ENCODE results near the gene MEI4. TPM values are rescaled to one million over a fixed set of nuclear protein-coding genes. Genes with fewer than 3 reads are reported as not detected.
"Not testable (repeated sequence)": the region's sequence is repeated elsewhere in the genome, so short reads cannot be mapped to it uniquely, and the experiment has no call there.

MEI4 gene
- polyA plus RNA-seq, 10 donors, result 0.05 to 0.24 (median 0.09) TPM; not detected in 3

GRCh38 chr6:77678048-77678447 is 25.2 kb downstream of the MEI4 start:
- DNase-seq, result peak; percentile 5 to 23 (median 6)

- no peak for DNase-seq
Observed at GRCh38 chr6:77683515-77683914, 30.7 kb downstream of the MEI4 start.

GRCh38 chr6:77686931-77687330 is 34.1 kb downstream of the MEI4 start:
- peak; percentile 7 to 47 (median 27) for DNase-seq

DNA sequence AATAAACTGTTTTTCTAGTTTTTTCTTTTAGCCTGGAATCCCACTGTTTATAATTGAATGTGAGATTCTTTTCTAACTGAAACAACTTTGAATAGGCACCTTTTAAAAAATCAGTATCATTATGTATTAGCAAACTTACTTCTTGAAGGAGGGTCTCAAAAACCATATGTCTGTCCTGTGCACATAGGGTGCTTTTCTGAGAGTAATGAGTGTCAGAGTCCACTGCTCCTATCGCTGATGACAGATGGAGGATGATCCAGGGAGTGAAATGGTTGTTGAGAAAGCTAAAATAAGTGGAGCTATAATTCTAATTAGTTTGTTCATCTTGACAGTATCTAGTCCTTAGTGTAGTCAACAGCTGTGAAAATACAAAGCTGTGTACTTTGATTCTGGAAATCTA is 35.8 kb downstream of the MEI4 start:
- DNase-seq, result no peak

DNA sequence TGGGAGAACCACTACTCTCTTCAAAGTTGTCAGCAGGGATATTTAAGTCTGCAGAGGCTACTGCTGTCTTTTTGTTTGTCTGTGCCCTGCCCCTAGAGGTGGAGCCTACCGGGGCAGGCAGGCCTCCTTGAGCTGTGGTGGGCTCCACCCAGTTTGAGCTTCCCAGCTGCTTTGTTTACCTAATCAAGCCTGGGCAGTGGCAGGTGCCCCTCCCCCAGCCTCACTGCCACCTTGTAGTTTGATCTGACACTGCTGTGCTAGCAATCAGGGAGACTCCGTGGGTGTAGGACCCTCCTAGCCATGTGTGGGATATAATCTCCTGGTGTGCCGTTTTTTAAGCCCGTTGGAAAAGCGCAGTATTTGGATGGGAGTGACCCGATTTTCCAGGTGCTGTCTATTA is 47.3 kb downstream of the MEI4 start:
- DNase-seq, result not testable (repeated sequence)

- DNase-seq, result no peak
Observed at GRCh38 chr6:77707603-77708002, 54.8 kb downstream of the MEI4 start.

- DNase-seq, result peak in 1 of 3 donors; percentile 3
Observed at GRCh38 chr6:77715588-77715987, 62.7 kb downstream of the MEI4 start.

GRCh38 chr6:77716311-77716710 is 63.5 kb downstream of the MEI4 start:
- DNase-seq, result no peak

DNA sequence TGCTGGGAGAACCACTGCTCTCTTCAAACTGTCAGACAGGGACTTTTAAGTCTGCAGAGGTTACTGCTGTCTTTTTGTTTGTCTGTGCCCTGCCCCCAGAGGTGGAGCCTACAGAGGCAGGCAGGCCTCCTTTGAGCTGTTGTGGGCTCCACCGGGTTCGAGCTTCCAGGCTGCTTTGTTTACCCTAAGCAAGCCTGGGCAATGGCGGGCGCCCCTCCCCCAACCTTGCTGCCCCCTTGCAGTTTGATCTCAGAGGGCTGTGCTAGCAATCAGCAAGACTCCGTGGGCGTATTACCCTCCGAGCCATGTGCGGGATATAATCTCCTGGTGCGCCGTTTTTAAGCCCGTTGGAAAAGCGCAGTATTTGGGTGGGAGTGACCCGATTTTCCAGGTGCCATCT is 83.2 kb downstream of the MEI4 start:
- DNase-seq, result peak in 1 of 3 donors; percentile 62

DNA sequence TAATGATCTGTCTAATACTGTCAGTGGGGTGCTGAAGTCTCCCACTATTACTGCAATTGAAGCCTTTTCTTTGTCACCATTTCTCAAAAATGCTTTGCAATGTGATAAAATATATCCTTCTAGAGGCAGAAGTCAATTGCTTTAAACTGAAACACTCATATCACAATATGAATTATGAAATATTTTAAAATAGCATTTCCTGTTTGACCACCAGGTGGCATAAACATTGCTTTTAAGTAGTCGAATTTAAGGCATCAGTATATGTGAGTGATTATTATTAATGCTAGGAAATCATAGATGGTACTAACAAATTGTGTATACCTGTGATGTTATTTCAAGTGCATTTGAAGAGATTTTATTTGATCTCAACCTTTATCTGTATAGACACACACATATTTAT is 87.5 kb downstream of the MEI4 start:
- DNase-seq, result peak in 1 of 3 donors; percentile 6

DNA sequence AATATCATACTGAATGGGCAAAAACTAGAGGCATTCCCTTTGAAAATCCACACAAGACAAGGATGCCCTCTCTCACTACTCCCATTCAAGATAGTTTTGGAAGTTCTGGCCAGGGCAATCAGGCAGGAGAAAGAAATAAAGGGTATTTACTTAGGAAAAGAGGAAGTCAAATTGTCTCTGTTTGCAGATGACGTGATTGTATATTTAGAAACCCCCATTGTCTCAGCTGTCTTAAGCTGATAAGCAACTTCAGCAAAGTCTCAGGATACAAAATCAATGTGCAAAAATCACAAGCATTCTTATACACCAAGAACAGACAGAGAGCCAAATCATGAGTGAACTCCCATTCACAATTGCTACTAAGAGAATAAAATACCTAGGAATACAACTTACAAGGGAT is 99.3 kb downstream of the MEI4 start:
- not testable (repeated sequence) for DNase-seq

- DNase-seq, result no peak
Observed at GRCh38 chr6:77762386-77762785, 109.5 kb downstream of the MEI4 start.

GRCh38 chr6:77763124-77763523 is 110.3 kb downstream of the MEI4 start:
- no peak for DNase-seq

GRCh38 chr6:77764364-77764763 is 111.5 kb downstream of the MEI4 start:
- DNase-seq, result no peak

GRCh38 chr6:77773157-77773822 is 120.5 kb downstream of the MEI4 start:
- DNase-seq, result no peak

- DNase-seq, result no peak
Observed at GRCh38 chr6:77774457-77774856, 121.6 kb downstream of the MEI4 start.

- DNase-seq, result no peak
Observed at GRCh38 chr6:77776441-77776840, 123.6 kb downstream of the MEI4 start.

DNA sequence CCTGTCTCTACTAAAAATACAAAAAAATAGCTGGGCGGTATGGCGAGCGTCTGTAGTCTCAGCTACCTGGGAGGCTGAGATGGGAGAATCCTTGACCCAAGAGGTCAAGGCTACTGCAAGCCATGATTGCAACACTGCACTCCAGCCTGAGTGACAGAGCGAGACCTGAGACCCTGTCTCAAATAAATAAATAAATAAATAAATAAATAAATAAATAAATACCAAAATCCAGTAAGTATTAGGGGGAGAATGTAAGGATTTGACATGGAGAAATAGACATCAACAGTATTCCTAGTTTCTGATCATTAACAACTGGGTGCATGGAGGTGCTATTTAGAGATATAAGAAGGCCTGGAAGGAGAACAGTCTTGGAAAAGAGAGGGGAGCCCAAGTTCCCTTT is 125.7 kb downstream of the MEI4 start:
- DNase-seq, result no peak

DNA sequence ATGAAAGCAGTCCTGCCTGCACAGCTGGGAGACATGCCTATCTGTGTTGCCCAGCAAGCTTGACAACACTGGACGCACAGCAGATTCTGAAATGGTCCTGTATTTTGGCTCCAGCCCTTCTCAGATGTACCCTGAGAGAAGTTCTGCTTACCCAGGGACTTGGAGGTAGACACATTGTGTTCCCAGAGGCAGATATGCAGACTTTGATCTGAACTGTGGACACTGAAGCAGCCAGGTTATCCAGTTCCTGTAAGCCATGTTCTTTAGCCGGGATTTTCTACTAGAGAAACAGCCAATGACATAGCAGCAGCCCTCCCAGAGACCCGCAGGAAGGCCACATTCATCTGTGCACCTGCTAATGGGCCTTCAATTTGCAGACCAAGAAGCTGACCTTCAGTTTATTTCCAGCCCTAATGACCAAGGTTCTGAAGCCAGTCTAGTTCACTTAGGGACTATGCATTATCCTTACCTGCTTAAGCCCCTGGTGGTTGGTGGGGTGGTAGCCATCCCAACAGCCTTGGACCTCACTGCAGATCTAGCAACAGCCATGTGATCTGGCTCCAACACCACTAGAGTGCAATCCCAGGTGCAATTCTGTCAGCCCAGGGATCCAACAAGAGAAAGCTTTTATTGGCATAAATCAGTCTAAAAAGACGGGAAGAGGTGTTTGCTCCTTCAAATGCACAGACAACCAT is 134.2 kb downstream of the MEI4 start:
- DNase-seq, result no peak

DNA sequence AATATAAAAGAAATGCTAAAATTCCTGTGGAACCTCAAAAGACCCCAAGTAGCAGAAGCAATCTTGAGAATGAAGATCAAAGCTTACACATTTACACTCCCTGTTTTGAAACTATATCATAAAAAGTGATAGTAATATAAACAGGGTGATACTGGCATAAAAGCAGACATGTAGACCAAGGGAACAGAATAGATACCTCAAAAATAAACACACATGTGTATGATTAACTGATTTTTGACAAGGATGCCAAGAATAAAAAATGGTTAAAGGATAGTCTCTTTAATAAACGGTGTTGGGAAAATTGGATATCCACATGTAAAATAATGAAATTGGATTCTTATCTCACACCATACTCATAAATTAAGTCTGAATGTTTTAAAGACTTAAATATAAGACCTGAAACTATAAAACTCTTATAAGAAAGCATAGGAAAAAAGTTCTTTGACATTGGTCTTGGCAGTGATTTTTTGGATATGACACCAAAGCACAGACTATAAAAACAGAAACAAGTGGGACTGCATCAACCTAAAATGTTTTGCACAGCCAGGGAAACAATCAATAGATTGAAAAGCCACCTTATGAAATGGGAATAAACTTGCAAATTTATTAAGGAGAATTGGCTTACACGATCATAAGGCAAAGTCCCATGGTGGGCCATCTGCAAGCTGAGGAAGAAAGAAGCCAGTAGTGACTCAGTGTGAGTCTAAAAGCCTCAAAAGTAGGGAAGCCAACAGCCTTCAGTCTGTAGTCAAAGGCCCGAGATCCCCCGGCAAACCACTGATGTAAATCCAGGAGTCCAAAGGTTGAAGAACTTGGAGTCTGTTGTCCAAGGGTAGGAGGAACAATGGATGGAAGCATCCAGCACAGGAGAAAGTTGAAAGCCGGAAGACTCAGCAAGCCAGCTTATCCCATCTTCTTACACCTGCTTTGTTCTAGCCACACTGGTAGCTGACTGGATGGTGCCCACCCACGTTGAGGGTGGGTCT is 144.3 kb downstream of the MEI4 start:
- no peak for DNase-seq

- no peak for DNase-seq
Observed at GRCh38 chr6:77812304-77812703, 159.5 kb downstream of the MEI4 start.

GRCh38 chr6:77813090-77813489 is 160.3 kb downstream of the MEI4 start:
- DNase-seq, result no peak
